Fibroblast of skin of left biceps (primary cell): ENCODE results near the gene MCM9.
A peak's percentile ranks its signal among the peaks of the same experiment; 100 is the strongest.

Experiments
- DNase-seq, 2 experiments: peaks; one replicate each; pipeline ENCODE4 v3.0.0-alpha.2; 2013; ENCODE audit warnings: low read depth in 2 of 2

Gene MCM9

DNA sequence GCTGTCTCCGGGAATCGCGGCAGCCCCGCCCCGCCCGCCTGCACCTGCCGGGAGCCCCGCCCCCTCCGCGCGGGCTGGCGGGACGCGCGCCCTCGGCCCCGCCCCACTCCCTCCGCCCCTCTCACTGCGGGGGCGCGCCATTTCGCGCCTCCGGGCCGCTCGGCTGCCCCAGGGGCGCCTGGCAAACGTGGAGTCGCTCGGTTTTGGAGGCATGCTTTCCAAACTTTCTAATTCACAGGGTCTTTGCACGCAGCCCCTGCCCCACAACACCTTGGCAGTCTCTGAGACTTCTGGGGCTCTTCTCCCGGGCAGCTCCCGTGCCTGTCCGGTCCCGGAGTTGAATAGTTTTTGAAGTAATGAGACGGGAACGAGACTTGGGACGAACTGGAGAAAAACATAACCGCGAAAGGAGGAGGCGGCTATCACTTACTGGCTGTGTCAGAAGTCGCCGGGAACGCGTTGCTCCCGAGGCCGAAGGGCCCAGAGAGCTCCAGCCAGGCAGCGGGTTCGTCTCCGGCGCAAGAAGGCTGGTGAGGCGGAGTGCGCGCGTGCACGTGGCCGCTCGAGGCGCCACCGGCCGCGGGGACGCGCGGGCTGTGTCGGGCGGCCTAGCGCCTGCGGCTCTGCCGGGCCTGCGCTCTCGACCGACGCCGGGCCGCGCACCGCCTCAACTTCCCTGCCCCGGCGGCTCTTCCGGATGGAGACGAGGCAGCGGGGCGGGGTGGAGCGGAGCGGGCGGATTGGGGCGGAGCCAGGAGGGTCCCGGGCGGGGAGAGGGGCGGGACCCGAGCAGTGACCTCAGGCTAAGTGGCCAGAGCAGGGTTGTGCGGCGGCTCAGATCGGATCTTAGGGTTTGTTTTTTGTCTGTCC is at the start of gene MCM9:
TSS of gene MCM9 (minus strand) at position 699 of the 870 bp plus-strand sequence. CDS start 3,436 bp downstream, outside the sequence.
- peak; percentile 50 to 59 for DNase-seq

DNA sequence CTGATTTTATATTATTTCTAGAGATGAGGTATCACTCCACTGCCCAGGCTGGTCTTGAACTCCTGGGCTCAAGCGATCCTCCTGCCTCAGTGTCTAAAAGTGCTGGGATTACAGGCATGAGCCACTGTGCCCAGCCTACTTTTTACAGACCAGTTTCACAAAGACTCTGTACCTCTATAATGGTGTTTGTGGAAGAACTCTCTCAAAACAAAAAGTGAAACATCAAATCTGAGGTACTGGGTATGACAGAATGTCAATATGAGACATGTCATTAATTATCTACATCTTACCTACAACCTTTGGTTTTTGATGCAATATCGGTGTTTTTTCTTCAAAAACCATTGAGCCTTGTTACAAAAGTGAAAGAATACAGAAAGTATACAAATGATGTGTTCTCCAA is 49.4 kb upstream of the MCM9 start:
- DNase-seq, result no peak

DNA sequence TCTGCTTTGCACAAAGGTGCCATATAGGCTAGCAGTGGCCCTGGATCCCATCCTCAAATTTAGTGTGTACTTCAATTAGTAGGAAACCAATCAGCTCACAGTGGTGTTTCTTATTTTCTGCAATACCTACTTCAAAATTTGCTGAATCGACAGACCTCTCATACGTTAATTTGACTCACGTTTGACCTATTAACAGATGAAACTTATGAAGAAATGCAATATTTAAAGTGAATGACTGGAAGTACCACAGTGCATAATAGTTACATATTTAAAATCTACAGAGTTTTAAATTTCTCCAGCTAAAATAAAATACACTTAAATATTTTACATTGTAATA is 47.6 kb upstream of the MCM9 start:
- no peak for DNase-seq

DNA sequence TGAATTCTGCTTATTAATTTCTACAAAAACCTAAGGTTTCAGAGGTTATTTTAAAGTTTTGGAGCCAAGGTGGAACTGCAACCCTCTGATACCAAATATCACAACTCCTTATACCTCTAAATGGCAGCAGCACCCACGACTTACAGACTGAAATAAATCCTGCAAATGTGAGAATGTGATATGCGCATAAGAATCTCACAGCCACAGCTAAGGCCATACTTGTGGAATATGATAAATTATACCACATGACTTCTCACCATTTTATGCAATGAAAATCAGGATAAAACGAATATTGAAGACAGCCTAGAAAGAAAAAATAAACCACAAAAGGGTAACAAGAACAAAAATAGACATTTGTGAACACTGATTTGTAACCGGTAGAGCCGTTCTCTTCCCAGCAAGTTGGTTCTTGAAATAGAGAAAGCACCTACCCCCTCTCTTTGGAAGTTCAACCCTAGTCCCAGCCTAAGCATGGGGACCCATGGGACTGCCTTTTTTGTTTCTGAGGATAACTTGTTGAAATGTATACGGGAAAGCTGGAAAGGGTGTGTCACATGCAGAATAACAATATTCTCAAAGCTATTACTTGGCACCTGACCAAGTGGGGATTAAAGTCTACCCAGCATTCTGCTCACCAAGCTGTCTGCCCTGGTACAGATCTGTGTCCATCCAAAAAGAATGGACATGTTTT is 47.1 kb upstream of the MCM9 start:
- DNase-seq, result no peak

DNA sequence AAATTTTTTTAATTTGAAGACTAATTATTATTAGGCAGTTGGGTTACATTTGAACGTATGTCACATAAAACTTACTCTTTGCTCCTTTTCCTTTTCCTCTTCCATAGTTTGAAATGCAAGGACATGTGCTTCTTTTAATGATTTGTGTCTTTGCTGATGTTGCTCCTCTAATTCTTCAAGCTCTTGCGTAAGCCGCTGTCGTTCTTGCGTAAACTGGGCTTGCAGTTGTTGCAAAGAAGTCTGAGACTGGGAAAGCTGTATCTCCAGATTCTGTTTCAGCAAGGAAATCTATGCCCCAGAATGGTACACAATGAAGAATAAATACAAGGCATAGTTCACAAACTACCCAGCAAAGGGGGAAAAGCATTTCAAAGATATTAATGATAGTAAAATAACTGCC is 45.1 kb upstream of the MCM9 start:
- DNase-seq, result peak in 1 of 2 experiments; percentile 8

- DNase-seq, result no peak
Measured at GRCh38 chr6:118974790-118975189, 39.8 kb upstream of the MCM9 start.

DNA sequence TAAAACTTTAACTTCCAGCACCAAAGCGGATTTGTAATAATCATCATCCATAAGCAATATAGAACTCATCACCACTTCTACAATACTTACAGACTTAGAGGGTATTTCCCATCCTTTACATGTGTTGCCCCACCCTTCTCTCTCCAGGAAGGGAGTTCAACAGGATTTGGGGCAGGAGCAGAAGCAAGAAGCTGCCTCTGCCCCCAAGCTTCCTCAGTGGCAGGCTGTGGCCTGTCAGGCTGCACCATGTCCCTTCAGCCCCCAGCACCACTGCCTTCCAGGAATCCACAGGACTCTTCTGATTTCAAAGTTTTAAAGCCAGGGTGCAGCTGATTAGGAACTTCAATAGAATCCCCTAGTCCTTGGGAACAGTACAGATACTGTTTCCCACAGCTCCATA is 36.7 kb upstream of the MCM9 start:
- DNase-seq, result no peak

DNA sequence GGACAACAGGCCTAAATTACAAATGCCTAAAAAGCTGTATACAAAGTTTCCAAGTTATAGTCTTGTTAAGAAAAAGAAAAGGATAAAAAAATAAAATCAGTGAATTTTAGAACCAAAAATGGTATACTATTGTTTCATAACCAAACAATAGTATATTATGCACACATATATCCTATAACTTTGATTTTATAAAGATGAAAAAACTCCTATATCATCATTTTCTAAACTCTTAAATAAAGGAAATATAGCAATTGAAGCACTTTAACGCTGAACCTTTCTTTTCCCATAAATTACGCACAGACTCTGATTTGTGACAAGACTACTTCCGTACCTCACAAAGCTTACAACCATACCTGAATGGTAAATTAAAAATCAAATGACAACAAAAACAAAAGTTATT is 35.9 kb upstream of the MCM9 start:
- DNase-seq, result no peak

DNA sequence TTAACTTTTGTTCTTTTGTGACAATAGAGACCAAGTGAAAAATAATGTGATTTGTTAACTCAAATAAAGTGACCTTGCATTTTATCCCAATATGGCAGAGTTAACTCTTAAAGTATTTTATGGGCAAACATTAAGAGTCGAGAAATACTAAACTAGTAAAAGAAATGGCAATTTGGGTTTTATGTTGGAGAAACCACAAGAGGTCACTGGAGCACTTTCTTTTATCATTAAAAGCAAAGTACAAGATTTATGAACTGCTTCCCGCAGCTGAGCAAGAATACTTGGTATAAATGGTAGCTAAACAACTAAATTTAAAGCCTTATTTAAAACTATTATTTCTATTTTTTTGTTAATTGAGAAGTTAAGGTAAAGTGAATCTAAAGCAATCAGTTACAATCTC is 33.5 kb upstream of the MCM9 start:
- no peak for DNase-seq

DNA sequence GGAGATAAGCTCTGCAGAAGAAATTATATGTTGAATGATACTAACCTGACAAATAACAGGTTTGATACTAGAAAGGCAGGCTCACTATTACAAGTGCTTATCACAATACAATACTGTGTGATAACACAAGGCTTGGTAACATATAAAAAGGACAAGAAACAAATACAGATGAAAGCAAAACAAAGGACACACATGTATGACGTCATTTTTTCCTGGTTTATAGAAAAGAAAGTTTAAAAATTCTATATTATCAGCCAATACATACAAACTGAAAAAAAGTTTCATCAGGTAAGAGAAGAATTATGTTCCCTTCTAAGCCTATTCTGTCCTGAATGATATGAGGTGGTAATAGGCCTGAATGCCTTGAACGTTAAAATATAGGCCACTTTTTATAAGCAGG is 32.3 kb upstream of the MCM9 start:
- DNase-seq, result no peak

GRCh38 chr6:118965843-118966370 is 30.9 kb upstream of the MCM9 start:
- no peak for DNase-seq

DNA sequence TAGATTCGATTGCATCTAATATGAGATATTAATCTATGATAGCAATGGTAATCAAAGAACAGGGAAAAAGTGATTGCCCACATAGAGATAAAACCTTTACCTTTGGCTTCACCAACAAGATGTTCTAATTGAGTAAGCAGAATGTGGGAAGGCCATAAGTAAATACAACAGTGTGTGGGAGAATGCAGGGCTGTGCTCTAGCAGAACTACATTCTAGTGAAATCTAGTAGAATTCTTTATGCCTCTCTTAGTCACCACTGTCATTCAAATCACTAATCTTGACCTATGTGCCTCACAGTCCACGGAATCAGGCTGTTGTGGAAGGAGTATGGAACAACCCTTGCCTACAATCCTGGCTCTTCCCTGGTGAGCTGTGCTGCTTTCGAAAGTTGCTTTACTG is 30.4 kb upstream of the MCM9 start:
- no peak for DNase-seq

DNA sequence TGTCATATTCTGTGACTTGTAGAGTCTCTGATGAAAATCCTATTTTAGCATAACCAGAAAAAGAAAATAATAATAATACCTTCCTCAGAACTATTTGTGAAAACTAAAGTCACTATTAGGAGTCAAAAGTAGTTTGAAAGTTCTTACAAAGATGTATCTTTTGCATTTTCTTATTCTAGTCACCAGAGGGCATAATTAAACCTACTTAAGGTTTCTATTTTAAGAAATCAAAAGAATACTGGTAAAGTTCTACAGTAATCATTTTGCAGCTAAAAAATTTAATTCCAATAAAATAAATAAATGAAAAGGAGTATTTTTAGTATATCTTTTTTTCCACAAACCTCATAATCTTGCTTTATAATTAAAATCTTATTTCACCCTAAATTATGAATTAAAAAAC is 28.0 kb upstream of the MCM9 start:
- no peak for DNase-seq

- DNase-seq, result no peak
Measured at GRCh38 chr6:118959903-118960302, 24.9 kb upstream of the MCM9 start.

GRCh38 chr6:118953391-118953790 is 18.4 kb upstream of the MCM9 start:
- no peak for DNase-seq

DNA sequence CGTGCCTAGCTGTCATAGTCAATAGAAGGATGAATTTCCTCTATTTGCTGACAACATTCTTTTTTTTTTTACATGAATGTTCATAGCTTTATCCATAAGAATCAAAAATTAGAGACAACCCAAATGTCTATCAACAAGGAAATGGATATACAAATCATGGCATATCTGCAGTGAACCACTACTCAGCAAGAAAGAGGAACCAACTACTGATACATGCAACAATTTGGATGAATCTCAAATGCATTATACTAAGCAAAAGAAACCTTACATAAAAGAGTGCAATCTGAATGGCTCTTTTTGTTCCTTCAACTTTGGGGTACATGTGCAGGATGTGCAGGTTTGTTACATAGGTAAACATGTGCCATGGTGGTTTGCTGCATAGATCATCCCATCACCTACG is 17.7 kb upstream of the MCM9 start:
- DNase-seq, result no peak

DNA sequence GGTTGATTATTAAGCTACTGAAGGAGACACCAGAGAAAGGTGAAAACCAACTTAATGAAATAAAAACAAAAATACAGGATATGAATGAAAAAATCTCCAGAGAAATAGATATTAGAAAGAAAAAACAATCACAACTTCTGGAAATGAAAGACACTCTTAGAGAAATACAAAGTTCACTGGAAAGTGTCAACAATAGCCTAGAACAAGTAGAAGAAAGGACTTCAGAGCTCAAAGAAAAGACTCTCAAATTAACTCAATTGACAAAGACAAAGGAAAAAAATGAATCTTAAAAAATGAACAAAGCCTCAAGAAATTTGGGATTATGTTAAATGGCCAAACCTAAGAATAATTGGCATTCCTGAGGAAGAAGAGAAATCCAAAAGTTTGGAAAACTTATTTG is 10.3 kb upstream of the MCM9 start:
- DNase-seq, result no peak

DNA sequence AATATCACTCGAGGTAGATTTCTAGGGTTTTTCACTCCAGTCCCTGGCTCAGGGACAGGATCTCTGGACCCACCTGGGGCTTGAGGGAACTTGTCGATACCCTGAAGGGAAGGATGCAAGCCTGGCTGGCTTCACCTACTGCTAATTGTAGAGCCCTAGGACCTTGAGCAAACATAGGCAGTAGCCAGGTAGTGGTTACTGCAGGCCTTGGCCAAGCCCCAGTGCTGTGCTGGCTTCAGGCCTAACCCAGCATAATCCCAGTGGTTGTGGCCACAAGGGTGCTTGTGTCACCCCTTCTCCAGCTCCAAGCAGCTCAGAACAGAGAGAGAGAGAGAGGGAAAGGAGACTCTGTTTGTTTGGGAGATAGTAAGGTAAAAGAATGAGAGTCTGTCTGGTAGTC is 5.8 kb upstream of the MCM9 start:
- no peak for DNase-seq

DNA sequence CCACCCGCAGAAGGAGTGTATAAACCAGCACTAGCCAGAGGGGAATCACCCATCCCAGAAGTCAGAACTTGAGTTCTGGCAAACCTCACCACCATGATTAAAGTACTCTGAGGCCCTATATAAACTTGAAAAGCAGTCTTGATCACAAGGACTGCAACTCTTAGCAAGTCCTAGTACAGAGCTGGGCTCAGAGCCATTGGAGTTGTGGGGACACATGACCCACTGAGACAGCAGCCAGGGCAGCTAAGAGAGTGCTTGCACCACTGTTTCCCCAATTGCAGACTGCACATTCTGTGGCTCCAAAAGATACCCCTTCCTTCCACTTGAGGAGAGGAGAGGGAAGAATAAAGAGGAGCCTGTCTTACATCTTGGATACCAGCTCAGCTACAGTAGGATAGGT is 4.7 kb upstream of the MCM9 start:
- DNase-seq, result no peak

DNA sequence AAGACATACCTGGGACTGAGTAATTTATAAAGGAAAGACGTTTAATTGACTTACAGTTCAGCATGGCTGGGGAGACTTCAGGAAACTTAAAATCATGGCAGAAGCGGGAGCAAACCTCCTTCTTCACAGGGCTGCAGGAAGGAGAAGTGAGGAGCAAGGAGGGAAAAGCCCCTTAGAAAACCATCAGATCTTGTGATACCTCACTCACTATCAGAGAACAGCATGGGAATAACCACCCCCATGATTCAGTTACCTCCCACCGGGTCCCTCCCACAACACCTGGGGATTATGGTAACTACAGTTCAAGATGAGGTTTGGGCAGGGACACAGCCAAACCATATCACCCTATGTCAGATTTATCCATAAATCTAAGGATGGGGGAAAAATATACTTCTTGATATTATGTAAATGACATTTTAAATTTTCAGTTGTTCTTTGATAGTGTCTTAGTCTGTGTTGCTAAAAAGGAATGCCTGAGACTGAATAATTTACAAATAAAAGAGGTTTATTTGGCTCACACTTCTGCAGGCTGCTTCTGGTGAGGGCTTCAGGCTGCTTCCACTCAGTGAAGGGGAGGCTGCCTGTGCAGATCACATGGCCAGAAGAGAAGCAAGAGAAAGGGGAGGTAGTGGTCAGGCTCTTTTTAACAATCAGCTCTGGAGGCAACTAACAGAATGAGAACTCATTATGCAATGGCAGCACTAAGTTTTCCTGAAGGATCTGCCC is 1.2 kb upstream of the MCM9 start:
- no peak for DNase-seq

DNA sequence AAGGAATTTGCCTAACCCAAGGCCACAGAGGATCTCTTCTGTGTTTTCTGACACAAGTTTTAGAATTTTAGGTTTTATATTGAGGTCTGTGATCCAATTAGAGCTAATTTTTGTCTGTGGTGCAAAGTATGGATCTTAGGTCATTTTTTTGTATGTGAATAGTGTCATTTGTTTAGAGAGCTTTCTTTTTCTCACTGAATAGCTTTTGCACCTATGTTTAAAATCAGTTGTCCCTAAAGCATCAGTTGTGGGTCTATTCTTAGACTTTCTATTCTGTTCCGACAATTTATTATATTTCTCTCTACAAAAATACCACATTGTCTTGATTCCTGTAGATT is 341 bp upstream of the MCM9 start:
- no peak for DNase-seq

- DNase-seq, result no peak
Measured at GRCh38 chr6:118933855-118934460, 1.0 kb downstream of the MCM9 start.
